Measurements from ENCODE around the gene PRKAB1.

The PRKAB1 gene

DNA sequence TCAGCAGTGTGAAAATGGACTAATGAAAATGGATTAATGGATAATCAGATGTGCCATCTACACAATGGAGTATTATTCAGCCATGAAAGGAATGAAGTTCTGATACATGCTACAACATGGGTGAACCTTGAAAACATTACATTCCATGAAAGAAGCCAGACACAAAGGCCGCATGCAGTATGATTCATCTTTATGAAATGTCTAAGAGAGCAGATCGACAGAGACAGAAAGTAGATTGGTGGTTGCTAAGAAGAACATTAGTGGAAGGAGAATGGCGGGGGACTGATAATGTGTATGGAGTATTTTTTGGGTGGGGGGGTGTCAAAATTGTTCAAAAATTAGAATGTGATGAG, 47.3 kb downstream of the PRKAB1 start:
- no peak for DNase-seq

DNA sequence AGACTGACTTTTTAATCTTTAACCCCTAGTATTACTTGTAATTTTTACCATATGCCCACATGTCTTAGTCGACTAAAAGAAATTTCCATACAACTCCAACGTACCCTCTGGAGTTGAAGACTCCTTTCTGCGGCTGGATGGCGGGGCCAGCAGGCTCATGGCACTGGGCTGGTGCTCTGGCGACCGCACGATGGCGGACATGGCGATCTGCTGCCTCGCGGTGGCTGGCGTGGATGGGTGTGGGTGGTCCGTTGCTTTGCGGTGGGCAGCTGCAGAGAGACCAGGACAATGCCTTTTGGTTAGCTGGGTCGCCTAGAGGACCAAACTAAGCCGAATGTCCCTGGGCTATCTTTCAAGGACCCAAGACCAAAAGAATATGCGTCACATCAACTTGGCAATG, 50.2 kb downstream of the PRKAB1 start:
- no peak for DNase-seq

DNA sequence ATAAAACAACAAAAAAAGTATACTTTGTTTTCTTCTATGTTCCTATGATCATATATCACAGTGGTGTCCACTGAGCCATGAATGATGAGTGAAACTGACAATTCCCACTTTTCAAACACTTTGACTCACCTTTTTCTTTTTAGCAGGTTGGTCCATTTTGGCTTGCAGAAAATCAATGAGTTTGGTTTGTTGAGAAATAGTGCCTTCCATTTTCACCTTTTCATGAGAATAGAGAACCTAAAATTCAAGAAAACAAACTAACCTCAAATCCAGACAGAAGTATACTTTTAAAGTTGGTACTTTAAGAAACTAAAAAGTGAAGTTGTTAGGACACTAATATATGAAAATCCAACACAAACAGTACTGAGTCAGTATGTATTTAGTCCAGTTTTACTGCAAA, 52.4 kb downstream of the PRKAB1 start:
- DNase-seq, result no peak

DNA sequence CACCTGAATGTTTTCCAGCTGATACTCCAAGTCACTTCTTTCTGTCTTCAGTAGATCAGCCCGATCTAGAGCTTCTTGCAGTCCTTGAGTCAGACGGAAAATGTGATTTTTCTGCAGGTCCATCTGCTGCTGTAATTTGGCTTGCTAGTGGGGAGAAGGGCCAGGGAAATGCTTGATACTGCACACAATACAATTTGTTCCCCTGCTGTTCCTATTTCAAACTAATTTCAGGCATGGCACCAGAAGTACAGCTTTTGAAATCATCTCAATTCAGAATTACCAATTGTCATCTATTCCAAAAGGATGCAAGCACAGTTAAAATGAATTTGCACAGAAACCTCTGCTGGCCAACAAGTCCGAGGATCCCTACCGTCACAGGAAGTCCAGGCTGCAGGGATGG, 53.4 kb downstream of the PRKAB1 start:
- no peak for DNase-seq

DNA sequence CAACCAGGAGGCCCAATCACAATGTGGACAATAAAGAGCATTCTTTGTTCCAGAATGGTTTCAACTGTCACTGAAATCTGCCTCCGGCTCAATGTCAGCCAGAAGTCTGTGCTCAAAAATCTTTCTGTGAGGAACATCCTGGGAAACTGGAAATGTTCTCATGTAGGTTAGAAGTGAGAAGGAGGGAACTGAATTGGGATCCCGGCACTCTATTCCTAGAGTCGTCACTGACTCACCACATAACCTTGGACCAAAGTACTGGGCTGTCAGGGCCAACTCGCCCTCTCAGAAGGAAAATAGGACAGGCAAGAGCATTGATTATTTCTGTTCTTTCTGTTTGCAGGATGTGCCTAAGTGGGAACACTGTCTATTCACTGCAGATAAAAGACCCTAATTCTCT, 57.6 kb downstream of the PRKAB1 start:
- no peak for DNase-seq

DNA sequence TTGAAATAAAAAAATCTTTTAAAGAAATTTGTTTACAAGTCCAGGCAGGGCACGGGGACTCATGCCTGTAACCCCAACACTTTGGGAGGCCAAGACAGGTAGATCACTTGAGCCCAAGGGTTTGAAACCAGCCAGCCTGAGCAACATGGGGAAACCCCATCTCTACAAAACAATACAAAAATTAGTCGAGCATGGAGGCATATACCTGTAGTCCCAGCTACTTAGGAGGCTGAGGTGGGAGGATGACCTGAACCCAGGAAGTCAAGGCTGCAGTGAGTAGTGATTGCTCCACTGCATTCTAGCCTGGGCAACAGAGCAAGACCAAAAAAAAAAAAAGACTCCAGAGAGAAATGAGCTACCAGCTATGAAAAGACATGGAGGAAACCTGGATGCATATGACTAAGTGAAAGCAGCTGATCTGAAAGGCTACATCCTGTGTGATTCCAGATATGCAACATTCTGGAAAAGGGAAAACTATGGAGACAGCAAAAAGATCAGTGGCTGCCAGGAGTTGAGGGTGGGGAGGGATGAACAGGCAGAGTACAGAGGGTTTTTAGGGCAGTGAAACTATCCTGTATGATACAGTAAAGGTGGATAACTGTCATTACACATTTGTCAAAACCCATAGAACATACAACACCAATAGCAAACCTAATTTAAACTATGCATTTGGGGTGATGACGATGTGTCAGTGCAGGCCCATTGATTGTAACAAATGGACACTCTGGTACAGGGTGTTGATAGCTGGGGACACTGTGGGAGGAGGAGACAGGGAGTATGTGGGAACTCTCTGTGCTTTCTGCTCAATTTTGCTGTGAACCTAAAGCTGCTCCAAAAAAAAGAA, 59.9 kb downstream of the PRKAB1 start:
- no peak for DNase-seq

DNA sequence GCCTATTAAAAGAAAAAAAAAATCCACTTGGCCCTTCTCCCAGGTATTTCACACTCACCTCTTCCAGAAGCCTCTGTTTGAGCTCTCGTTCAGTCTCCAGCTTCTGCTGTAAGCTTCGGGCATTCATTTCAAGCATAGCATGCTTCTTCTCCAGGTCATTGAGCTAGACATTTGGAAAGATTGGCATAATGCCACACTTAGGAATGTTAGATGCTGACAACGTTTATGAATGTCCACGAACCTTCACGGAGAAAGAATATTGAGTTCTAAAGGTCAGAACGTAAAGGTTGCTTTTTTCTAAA, 60.5 kb downstream of the PRKAB1 start:
- DNase-seq, result no peak

DNA sequence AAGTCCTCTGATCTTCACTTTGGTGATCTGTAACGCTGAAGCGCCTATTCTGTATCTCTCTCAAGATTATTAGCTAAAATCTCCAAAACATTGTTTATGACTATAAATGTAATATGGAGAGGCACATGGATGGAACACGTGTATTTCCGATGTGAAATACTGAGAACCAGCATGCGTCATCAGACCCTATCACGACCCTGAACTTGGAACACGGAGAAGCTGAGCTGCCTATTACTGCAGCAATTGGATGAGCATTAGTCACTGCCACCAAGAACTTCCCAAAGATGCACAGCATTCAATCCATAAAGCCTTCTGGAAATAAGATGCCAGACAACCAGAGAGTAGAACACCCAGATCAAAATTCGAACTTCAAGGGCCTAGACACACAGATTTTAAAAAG, 61.9 kb downstream of the PRKAB1 start:
- no peak for DNase-seq

DNA sequence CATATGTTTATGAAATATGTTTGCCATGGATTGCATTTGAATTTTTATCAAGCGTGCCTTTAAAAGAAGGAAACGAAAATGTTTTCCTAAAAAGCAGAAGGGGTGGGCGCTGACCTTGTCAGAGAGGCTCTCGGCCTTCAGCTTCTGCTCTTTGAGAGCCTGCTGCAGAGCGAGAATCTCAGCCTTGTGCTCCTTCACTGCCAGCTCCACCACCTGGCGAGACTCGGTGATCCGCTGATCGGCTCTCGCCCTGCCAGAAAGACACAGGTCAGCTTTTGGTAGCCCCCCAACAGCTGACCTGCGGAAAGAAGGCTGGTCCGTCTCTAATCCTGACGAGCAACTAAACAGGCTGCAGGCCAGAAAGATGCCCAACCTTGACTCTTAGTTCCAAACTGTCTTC, 62.4 kb downstream of the PRKAB1 start:
- no peak for DNase-seq

Measured in activated CD4-positive, CD25-positive, alpha-beta regulatory T cell treated with anti-CD3 and anti-CD28 coated beads, Interleukin-2, amount 50 U/mL, for 72 hours (primary cell).